ENCODE data around the gene SPATA21.

SPATA21 gene

GRCh38 chr1:16354619-16355018 is 82.6 kb downstream of the SPATA21 start:
- TF ChIP-seq JUND (IDR thresholded peaks at IDR 0.05; ENCODE audit: low read depth): no peak
- no peak for DNase-seq (ENCODE audit: low read depth in 1 of 2, low spot score in 1 of 2)
- in situ Hi-C loops (cut with HindIII; ENCODE audit: low pct_unique_long_range_greater_than_20kb, low sequenced_read_pairs): no loop called here

- in situ Hi-C loops (cut with HindIII; ENCODE audit: low pct_unique_long_range_greater_than_20kb, low sequenced_read_pairs): no loop called here
- no peak for TF ChIP-seq JUND (IDR thresholded peaks at IDR 0.05; ENCODE audit: low read depth)
- DNase-seq (ENCODE audit: low read depth in 1 of 2, low spot score in 1 of 2): peak in 1 of 2 experiments; percentile 26
These were observed 84.2 kb downstream of the SPATA21 start for GRCh38 chr1:16352842-16353535.

- in situ Hi-C loops (cut with HindIII; ENCODE audit: low pct_unique_long_range_greater_than_20kb, low sequenced_read_pairs): no loop called here
- no peak for TF ChIP-seq JUND (IDR thresholded peaks at IDR 0.05; ENCODE audit: low read depth)
- peak; percentile 57 to 90 for DNase-seq (ENCODE audit: low read depth in 1 of 2, low spot score in 1 of 2)
These were observed 85.0 kb downstream of the SPATA21 start, which contains the start of gene FBXO42 for GRCh38 chr1:16351994-16352841. TSS of gene FBXO42 (minus strand) at chr1:16352480. CDS start at chr1:16315418, 37,062 bp downstream.

GRCh38 chr1:16351456-16351993 is 85.7 kb downstream of the SPATA21 start:
- peak in 1 of 2 experiments; percentile 15 for DNase-seq (ENCODE audit: low read depth in 1 of 2, low spot score in 1 of 2)
- in situ Hi-C loops (cut with HindIII; ENCODE audit: low pct_unique_long_range_greater_than_20kb, low sequenced_read_pairs): no loop called here
- TF ChIP-seq JUND (IDR thresholded peaks at IDR 0.05; ENCODE audit: low read depth): no peak

- in situ Hi-C loops (cut with HindIII; ENCODE audit: low pct_unique_long_range_greater_than_20kb, low sequenced_read_pairs): no loop called here
- TF ChIP-seq JUND (IDR thresholded peaks at IDR 0.05; ENCODE audit: low read depth): no peak
- no peak for DNase-seq (ENCODE audit: low read depth in 1 of 2, low spot score in 1 of 2)
These were observed 87.3 kb downstream of the SPATA21 start for GRCh38 chr1:16349847-16350406.

All from T47D (cell line).